Panc1 (cell line): Measurements from ENCODE around the gene POMT2. TPM values are rescaled to one million over a fixed set of nuclear protein-coding genes. Genes with fewer than 3 reads are reported as not detected.

Experiments
- ATAC-seq: fragments of 200-7000 bp; cut with Tn5 transposase; 2 replicates; pipeline ENCODE4 v1.9.1; 2020; ENCODE audit warnings: mild to moderate bottlenecking, moderate library complexity
- BruUV-seq: library from RNA; stranded (reverse); fragments of 400-500 nt; replicated peaks from 2 replicates; lab custom pipeline; 2021; lab: Mats Ljungman, UMichigan
- CTCF ChIA-PET: fragments of 300-600 bp; sonication (Branson Sonifier 250); formaldehyde crosslinking; loops from one replicate; lab custom pipeline; 2022; ENCODE audit warnings: antibody characterized with exemption; lab: Charles Lee
- POLR2A ChIA-PET: fragments of 300-600 bp; sonication (Branson Sonifier 250); formaldehyde crosslinking; loops from one replicate; lab custom pipeline; 2022; ENCODE audit warnings: antibody characterized with exemption; lab: Charles Lee
- DNase-seq: peaks from one replicate; pipeline ENCODE4 v3.0.0-alpha.2; 2010; ENCODE audit warnings: low read depth, low spot score
- H3K27ac ChIP-seq: 2 replicates; pipeline ENCODE4 v1.5.1; 2011; ENCODE audit warnings: mild to moderate bottlenecking, low read length, inconsistent platforms
- H3K27me3 ChIP-seq: fragments of 200-500 bp; sonication (Bioruptor generic); 2 replicates; pipeline ENCODE4 v1.6.0; 2014; ENCODE audit warnings: low read length, inconsistent platforms; ENCODE audit not compliant: control insufficient read depth, insufficient read depth
- H3K36me3 ChIP-seq: fragments of 200-500 bp; sonication (Bioruptor generic); 2 replicates; pipeline ENCODE4 v1.5.1; 2014; ENCODE audit warnings: inconsistent platforms, mild to moderate bottlenecking, low read length, moderate library complexity; ENCODE audit not compliant: control insufficient read depth, insufficient read depth
- H3K4me1 ChIP-seq: 2 replicates; pipeline ENCODE4 v1.5.1; 2011; ENCODE audit warnings: inconsistent platforms, mild to moderate bottlenecking, low read length, moderate library complexity; ENCODE audit not compliant: control insufficient read depth, insufficient read depth
- H3K4me3 ChIP-seq, 2 experiments: 2 replicates each; pipeline ENCODE4 v1.5.1; 2011 to 2012; ENCODE audit warnings: low read depth in 2 of 2, low read length in 2 of 2, mild to moderate bottlenecking in 2 of 2, inconsistent platforms in 1 of 2, moderate library complexity in 1 of 2
- H3K9me3 ChIP-seq: fragments of 200-500 bp; sonication (Bioruptor generic); 2 replicates; pipeline ENCODE4 v1.5.1; 2014; ENCODE audit warnings: low read depth, mild to moderate bottlenecking, inconsistent platforms, low read length, moderate library complexity; ENCODE audit not compliant: control insufficient read depth, insufficient read depth
- CTCF ChIP-seq: fragments of 450-650 bp; IDR thresholded peaks from 2 replicates; pipeline ENCODE4 v1.5.1; 2017; ENCODE audit warnings: mild to moderate bottlenecking
- POLR2AphosphoS5 ChIP-seq: IDR thresholded peaks from 2 replicates; pipeline ENCODE4 v1.6.1; 2012; ENCODE audit warnings: mild to moderate bottlenecking, low read depth, low read length, moderate library complexity
- REST ChIP-seq, 2 experiments: IDR thresholded peaks; 2 replicates each; pipeline ENCODE4 v1.6.1; 2011 to 2012; ENCODE audit warnings: low read depth in 2 of 2, control low read depth in 1 of 2, low read length in 1 of 2, mild to moderate bottlenecking in 1 of 2, moderate library complexity in 1 of 2; ENCODE audit not compliant: insufficient read depth in 1 of 2
- SIN3A ChIP-seq: IDR thresholded peaks from 2 replicates; pipeline ENCODE4 v1.6.1; 2012; ENCODE audit warnings: low read depth, mild to moderate bottlenecking, low read length, moderate library complexity, borderline replicate concordance; ENCODE audit not compliant: insufficient read depth
- TCF7L2 ChIP-seq: IDR thresholded peaks from 2 replicates; pipeline ENCODE4 v1.6.1; 2011; ENCODE audit warnings: mild to moderate bottlenecking, low read depth, low read length, inconsistent platforms
- in situ Hi-C: cut with HindIII; loops from 2 replicates; pipeline ENCODE4 v1.10.0; 2016; ENCODE audit warnings: low sequenced_read_pairs, low pct_unique_long_range_greater_than_20kb
- intact Hi-C: fragments of 100-400 bp; cut with micrococcal nuclease; formaldehyde crosslinking; loops from one replicate; pipeline ENCODE4 v1.10.0; 2022; ENCODE audit not compliant: unreplicated experiment
- total RNA-seq: library from RNA; stranded (reverse); gene quantifications from one replicate; pipeline ENCODE4 v1.2.1, GENCODE V29; 2021; ENCODE audit not compliant: unreplicated experiment

The POMT2 gene
- total RNA-seq, 1 experiment from 2014 or later, result 43.5 TPM

- BruUV-seq, result no TSS peak
- in situ Hi-C loops (no loop called here), intact Hi-C loops (no loop called here)
- no peak for TF ChIP-seq TCF7L2
- no peak for TF ChIP-seq REST (IDR thresholded peaks at IDR 0.05; ENCODE audit: insufficient read depth in 1 of 2, low read depth in 2 of 2, low read length in 1 of 2)
- no peak for TF ChIP-seq SIN3A
- no peak for TF ChIP-seq POLR2AphosphoS5
- TF ChIP-seq CTCF, result no peak
- no peak overlapping the region for H3K27ac ChIP-seq
- no peaks in the 10 kb centered on the region for H3K4me1 ChIP-seq
- no peak overlapping the region for H3K4me3 ChIP-seq
- H3K9me3 ChIP-seq, result no peaks in the 10 kb centered on the region
- ATAC-seq, result no peak
- DNase-seq, result no peak
- no peaks in the 10 kb centered on the region for H3K27me3 ChIP-seq
- ChIA-PET POLR2A (no interaction called here), CTCF (no interaction called here)
- no peaks in the 10 kb centered on the region for H3K36me3 ChIP-seq
Observed at GRCh38 chr14:77364146-77364545, 43.5 kb upstream of the POMT2 start.

- ChIA-PET POLR2A (no interaction called here), CTCF (no interaction called here)
- no peak overlapping the region for H3K27ac ChIP-seq
- H3K9me3 ChIP-seq, result no peaks in the 10 kb centered on the region
- H3K36me3 ChIP-seq, result no peaks in the 10 kb centered on the region
- BruUV-seq, result no TSS peak
- no peak overlapping the region for H3K4me3 ChIP-seq
- intact Hi-C loops (no loop called here), in situ Hi-C loops (no loop called here)
- ATAC-seq, result no peak
- DNase-seq, result no peak
- TF ChIP-seq SIN3A, result no peak
- H3K27me3 ChIP-seq, result no peaks in the 10 kb centered on the region
- no peaks in the 10 kb centered on the region for H3K4me1 ChIP-seq
Observed at GRCh38 chr14:77359626-77360025, 38.9 kb upstream of the POMT2 start.

GRCh38 chr14:77356899-77357298, 36.2 kb upstream of the POMT2 start:
- no peaks in the 10 kb centered on the region for H3K4me1 ChIP-seq
- H3K27ac ChIP-seq, result no peak overlapping the region
- H3K36me3 ChIP-seq, result no peaks in the 10 kb centered on the region
- no peaks in the 10 kb centered on the region for H3K9me3 ChIP-seq
- in situ Hi-C loops, result no loop called here
- no peak for TF ChIP-seq REST (IDR thresholded peaks at IDR 0.05; ENCODE audit: insufficient read depth in 1 of 2, low read depth in 2 of 2, low read length in 1 of 2)
- TF ChIP-seq TCF7L2, result no peak
- TF ChIP-seq POLR2AphosphoS5, result no peak
- no peak for TF ChIP-seq CTCF
- no peak for TF ChIP-seq SIN3A
- intact Hi-C loops, result no loop called here
- ATAC-seq, result no peak
- ChIA-PET POLR2A (no interaction called here), CTCF (no interaction called here)
- H3K27me3 ChIP-seq, result no peaks in the 10 kb centered on the region
- H3K4me3 ChIP-seq, result no peak overlapping the region
- BruUV-seq, result no TSS peak
- no peak for DNase-seq
